ENCODE measurements around the gene TPSB2.

TPSB2 gene

GRCh38 chr16:1182316-1182671 is 47.7 kb downstream of the TPSB2 start:
- Histone ChIP-seq H3K36me3 (ENCODE audit: insufficient read depth, low read length) (no peaks in the 10 kb centered on the region), H3K27ac (ENCODE audit: low read length) (no peak overlapping the region), H4K20me1 (ENCODE audit: insufficient read depth, low read length) (peaks cover 5% of the 10 kb centered on the region; the same call in 1 of the 2 replicates), H2AFZ (ENCODE audit: low read depth, low read length) (no peak overlapping the region), H3K4me1 (ENCODE audit: insufficient read depth, low read length) (no peaks in the 10 kb centered on the region), H3K27me3 (ENCODE audit: insufficient read depth, low read length, poor library complexity) (no peaks in the 10 kb centered on the region), H3K4me3 (ENCODE audit: low read depth in 1 of 2, low read length in 2 of 2) (no peak overlapping the region), H3K4me2 (ENCODE audit: insufficient read depth, low read length) (no peak overlapping the region), H3K9ac (ENCODE audit: low read depth, low read length) (no peak overlapping the region), H3K9me3 (ENCODE audit: insufficient read depth, low read length, severe bottlenecking) (no peaks in the 10 kb centered on the region), H3K79me2 (ENCODE audit: insufficient read depth, low read length) (no peaks in the 10 kb centered on the region)
- DNase-seq (no peak), ATAC-seq (ENCODE audit: insufficient read depth, low read depth) (no peak)
- TF ChIP-seq CTCF (IDR thresholded peaks at IDR 0.05; ENCODE audit: borderline replicate concordance, extremely low read depth, low read length, poor library complexity, severe bottlenecking) (no peak), EZH2 (IDR thresholded peaks at IDR 0.05; ENCODE audit: borderline replicate concordance, low read depth, low read length, severe bottlenecking) (no peak)

GRCh38 chr16:1181404-1182315 is 48.3 kb downstream of the TPSB2 start:
- Histone ChIP-seq H3K27me3 (ENCODE audit: insufficient read depth, low read length, poor library complexity) (no peaks in the 10 kb centered on the region), H3K27ac (ENCODE audit: low read length) (no peak overlapping the region), H3K9ac (ENCODE audit: low read depth, low read length) (no peak overlapping the region), H3K9me3 (ENCODE audit: insufficient read depth, low read length, severe bottlenecking) (no peaks in the 10 kb centered on the region), H4K20me1 (ENCODE audit: insufficient read depth, low read length) (peaks cover 5% of the 10 kb centered on the region; the same call in 1 of the 2 replicates), H3K4me3 (ENCODE audit: low read depth in 1 of 2, low read length in 2 of 2) (no peak overlapping the region), H3K4me1 (ENCODE audit: insufficient read depth, low read length) (no peaks in the 10 kb centered on the region), H3K4me2 (ENCODE audit: insufficient read depth, low read length) (no peak overlapping the region), H2AFZ (ENCODE audit: low read depth, low read length) (no peak overlapping the region), H3K79me2 (ENCODE audit: insufficient read depth, low read length) (no peaks in the 10 kb centered on the region), H3K36me3 (ENCODE audit: insufficient read depth, low read length) (no peaks in the 10 kb centered on the region)
- DNase-seq, result no peak
- ATAC-seq (ENCODE audit: insufficient read depth, low read depth), result no peak
- TF ChIP-seq EZH2 (IDR thresholded peaks at IDR 0.05; ENCODE audit: borderline replicate concordance, low read depth, low read length, severe bottlenecking), result no peak
- peak; percentile 23 for TF ChIP-seq CTCF (IDR thresholded peaks at IDR 0.05; ENCODE audit: borderline replicate concordance, extremely low read depth, low read length, poor library complexity, severe bottlenecking)

GRCh38 chr16:1180549-1181403 is 49.2 kb downstream of the TPSB2 start:
- ATAC-seq (ENCODE audit: insufficient read depth, low read depth), result no peak
- Histone ChIP-seq H3K27ac (ENCODE audit: low read length) (no peak overlapping the region), H3K4me2 (ENCODE audit: insufficient read depth, low read length) (no peak overlapping the region)

More at GRCh38 chr16:1180549-1181403, 49.2 kb downstream of the TPSB2 start:
- no peak overlapping the region for H3K9ac ChIP-seq (ENCODE audit: low read depth, low read length)
- no peaks in the 10 kb centered on the region for H3K79me2 ChIP-seq (ENCODE audit: insufficient read depth, low read length)
- no peak for TF ChIP-seq EZH2 (IDR thresholded peaks at IDR 0.05; ENCODE audit: borderline replicate concordance, low read depth, low read length, severe bottlenecking)
- TF ChIP-seq CTCF (IDR thresholded peaks at IDR 0.05; ENCODE audit: borderline replicate concordance, extremely low read depth, low read length, poor library complexity, severe bottlenecking), result no peak
- H2AFZ ChIP-seq (ENCODE audit: low read depth, low read length), result no peak overlapping the region
- no peaks in the 10 kb centered on the region for H3K36me3 ChIP-seq (ENCODE audit: insufficient read depth, low read length)
- peaks cover 11% of the 10 kb centered on the region; the same call in 1 of the 2 replicates for H4K20me1 ChIP-seq (ENCODE audit: insufficient read depth, low read length)
- no peak for DNase-seq
- H3K4me3 ChIP-seq (ENCODE audit: low read depth in 1 of 2, low read length in 2 of 2), result no peak overlapping the region
- no peaks in the 10 kb centered on the region for H3K9me3 ChIP-seq (ENCODE audit: insufficient read depth, low read length, severe bottlenecking)
- no peaks in the 10 kb centered on the region for H3K27me3 ChIP-seq (ENCODE audit: insufficient read depth, low read length, poor library complexity)
- H3K4me1 ChIP-seq (ENCODE audit: insufficient read depth, low read length), result no peaks in the 10 kb centered on the region
